ENCODE results near the gene SFI1.
"Not testable (repeated sequence)": the region's sequence is repeated elsewhere in the genome, so short reads cannot be mapped to it uniquely, and the experiment has no call there.

The SFI1 gene

GRCh38 chr22:31647066-31647465 is 150.7 kb downstream of the SFI1 start:
- no peak for DNase-seq

- DNase-seq: no peak
Measured at GRCh38 chr22:31647523-31648320, 151.4 kb downstream of the SFI1 start.

- no peak for DNase-seq
Measured at GRCh38 chr22:31650391-31650790, 154.1 kb downstream of the SFI1 start.

- DNase-seq: no peak
Measured at GRCh38 chr22:31651664-31652063, 155.3 kb downstream of the SFI1 start.

- no peak for DNase-seq
Measured at GRCh38 chr22:31652088-31652487, 155.8 kb downstream of the SFI1 start.

- DNase-seq: no peak
Measured at GRCh38 chr22:31652911-31653684, 156.8 kb downstream of the SFI1 start.

- no peak for DNase-seq
Measured at GRCh38 chr22:31653944-31654343, 157.6 kb downstream of the SFI1 start.

- no peak for DNase-seq
Measured at GRCh38 chr22:31654408-31654807, 158.1 kb downstream of the SFI1 start.

- DNase-seq: no peak
Measured at GRCh38 chr22:31659246-31659645, 162.9 kb downstream of the SFI1 start.

- DNase-seq: not testable (repeated sequence)
Measured at GRCh38 chr22:31660860-31661341, 164.6 kb downstream of the SFI1 start.

GRCh38 chr22:31661851-31662667 is 165.7 kb downstream of the SFI1 start, which contains the start of gene PISD:
TSS of gene PISD (minus strand) at chr22:31662215. CDS start at chr22:31662208, 7 bp downstream.
- DNase-seq: peak; percentile 85 to 94 (median 92)

- no peak for DNase-seq
Measured at GRCh38 chr22:31662668-31663037, 166.3 kb downstream of the SFI1 start.
